Calu3 (cell line): ENCODE data around the gene TAF9B. TPM values are rescaled to one million over a fixed set of nuclear protein-coding genes. Genes with fewer than 3 reads are reported as not detected.

Experiments
- BruUV-seq: library from RNA; stranded (reverse); fragments of 400-500 nt; replicated peaks from 2 replicates; lab custom pipeline; 2021; lab: Mats Ljungman, UMichigan
- CTCF ChIA-PET: fragments of 300-600 bp; sonication (Branson Sonifier 250); formaldehyde crosslinking; loops from one replicate; lab custom pipeline; 2022; ENCODE audit warnings: antibody characterized with exemption; lab: Charles Lee
- DNase-seq: peaks from one replicate; pipeline ENCODE4 v3.0.0; 2022
- H3K27ac Mint-ChIP-seq: one replicate; pipeline ENCODE4 v1.8.0; 2022; ENCODE audit warnings: mixed read lengths; ENCODE audit not compliant: unreplicated experiment
- H3K27me3 Mint-ChIP-seq: one replicate; pipeline ENCODE4 v1.8.0; 2022; ENCODE audit warnings: mixed read lengths; ENCODE audit not compliant: unreplicated experiment
- H3K36me3 Mint-ChIP-seq: one replicate; pipeline ENCODE4 v1.8.0; 2022; ENCODE audit warnings: mild to moderate bottlenecking, moderate library complexity, mixed read lengths; ENCODE audit not compliant: insufficient read depth, unreplicated experiment
- H3K4me1 Mint-ChIP-seq: one replicate; pipeline ENCODE4 v1.8.0; 2022; ENCODE audit warnings: mild to moderate bottlenecking, low read depth, mixed read lengths; ENCODE audit not compliant: unreplicated experiment
- H3K4me3 Mint-ChIP-seq: one replicate; pipeline ENCODE4 v1.8.0; 2022; ENCODE audit warnings: mild to moderate bottlenecking, low read depth, moderate library complexity, mixed read lengths; ENCODE audit not compliant: unreplicated experiment
- H3K9me3 Mint-ChIP-seq: one replicate; pipeline ENCODE4 v1.8.0; 2022; ENCODE audit warnings: low read depth, mixed read lengths; ENCODE audit not compliant: unreplicated experiment
- intact Hi-C: fragments of 100-400 bp; cut with micrococcal nuclease; formaldehyde crosslinking; loops from one replicate; pipeline ENCODE4 v1.10.0; 2022; ENCODE audit not compliant: unreplicated experiment
- total RNA-seq: library from RNA; stranded (reverse); gene quantifications from 2 replicates; pipeline ENCODE4 v1.2.3, GENCODE V29; 2022
- TF ChIP-seq, protein P1 (sequence below): fragments of 200-600 bp; IDR thresholded peaks from one replicate; pipeline ENCODE4 v1.8.0; 2022; ENCODE audit warnings: antibody characterized with exemption; ENCODE audit not compliant: unreplicated experiment

TAF9B gene
- total RNA-seq, 1 experiment from 2014 or later, result 18.4 TPM

DNA sequence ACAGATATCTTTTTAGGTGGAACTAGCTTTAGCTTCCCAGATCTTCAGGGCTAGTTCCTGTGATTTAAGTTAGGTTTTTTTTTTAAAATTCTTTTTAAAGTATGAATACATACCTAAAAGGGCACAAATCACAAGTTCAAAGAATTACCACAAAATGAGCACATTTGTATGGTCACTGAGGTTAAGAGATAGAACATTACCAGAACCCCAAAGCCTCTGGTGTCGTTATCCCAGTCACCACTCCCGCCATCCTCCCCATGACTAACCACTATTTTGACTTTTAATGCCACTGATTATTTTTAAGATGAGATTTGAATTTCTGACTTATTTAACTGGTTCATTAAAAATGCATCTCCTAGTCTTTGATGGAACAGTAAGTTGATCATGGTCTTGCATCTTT is 30.0 kb downstream of the TAF9B start:
- intact Hi-C loops, result no loop called here
- Mint-ChIP-seq H3K4me1 (peaks cover 33% of the 10 kb centered on the region), H3K27ac (peak overlapping the region; percentile 71), H3K27me3 (no peaks in the 10 kb centered on the region), H3K9me3 (no peaks in the 10 kb centered on the region), H3K36me3 (peaks cover 62% of the 10 kb centered on the region), H3K4me3 (peak overlapping the region; percentile 47)
- TF ChIP-seq, protein P1, sequence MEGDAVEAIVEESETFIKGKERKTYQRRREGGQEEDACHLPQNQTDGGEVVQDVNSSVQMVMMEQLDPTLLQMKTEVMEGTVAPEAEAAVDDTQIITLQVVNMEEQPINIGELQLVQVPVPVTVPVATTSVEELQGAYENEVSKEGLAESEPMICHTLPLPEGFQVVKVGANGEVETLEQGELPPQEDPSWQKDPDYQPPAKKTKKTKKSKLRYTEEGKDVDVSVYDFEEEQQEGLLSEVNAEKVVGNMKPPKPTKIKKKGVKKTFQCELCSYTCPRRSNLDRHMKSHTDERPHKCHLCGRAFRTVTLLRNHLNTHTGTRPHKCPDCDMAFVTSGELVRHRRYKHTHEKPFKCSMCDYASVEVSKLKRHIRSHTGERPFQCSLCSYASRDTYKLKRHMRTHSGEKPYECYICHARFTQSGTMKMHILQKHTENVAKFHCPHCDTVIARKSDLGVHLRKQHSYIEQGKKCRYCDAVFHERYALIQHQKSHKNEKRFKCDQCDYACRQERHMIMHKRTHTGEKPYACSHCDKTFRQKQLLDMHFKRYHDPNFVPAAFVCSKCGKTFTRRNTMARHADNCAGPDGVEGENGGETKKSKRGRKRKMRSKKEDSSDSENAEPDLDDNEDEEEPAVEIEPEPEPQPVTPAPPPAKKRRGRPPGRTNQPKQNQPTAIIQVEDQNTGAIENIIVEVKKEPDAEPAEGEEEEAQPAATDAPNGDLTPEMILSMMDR, result no peak
- CTCF ChIA-PET, result no interaction called here
- no TSS peak for BruUV-seq
- no peak for DNase-seq

- Mint-ChIP-seq H3K36me3 (peaks cover 61% of the 10 kb centered on the region), H3K4me3 (peak overlapping the region; percentile 81), H3K4me1 (peaks cover 33% of the 10 kb centered on the region), H3K27ac (peak overlapping the region; percentile 70), H3K27me3 (no peaks in the 10 kb centered on the region), H3K9me3 (no peaks in the 10 kb centered on the region)
- TF ChIP-seq, protein P1, result no peak
- intact Hi-C loops, result no loop called here
- BruUV-seq, result no TSS peak
- CTCF ChIA-PET, result no interaction called here
- DNase-seq, result no peak
Measured at GRCh38 chrX:78106651-78106986, 32.8 kb downstream of the TAF9B start.

- CTCF ChIA-PET, result interaction anchor here (1.8 kb wide), 1 partner anchor 207 kb away, joined by 6 read pairs; the partner anchor contains the start of gene COX7B
- DNase-seq, result no peak
- Mint-ChIP-seq H3K4me3 (peak overlapping the region; percentile 81), H3K27me3 (no peaks in the 10 kb centered on the region), H3K36me3 (peaks cover 56% of the 10 kb centered on the region), H3K9me3 (no peaks in the 10 kb centered on the region), H3K4me1 (peaks cover 33% of the 10 kb centered on the region), H3K27ac (peak overlapping the region; percentile 73)
- TF ChIP-seq, protein P1, result no peak
- intact Hi-C loops, result no loop called here
- BruUV-seq, result no TSS peak
Measured at GRCh38 chrX:78105944-78106650, 33.4 kb downstream of the TAF9B start.

GRCh38 chrX:78104447-78105176 is 34.8 kb downstream of the TAF9B start:
- TF ChIP-seq, protein P1, result no peak
- Mint-ChIP-seq H3K36me3 (peaks cover 50% of the 10 kb centered on the region), H3K9me3 (no peaks in the 10 kb centered on the region), H3K27me3 (no peaks in the 10 kb centered on the region), H3K4me1 (peaks cover 30% of the 10 kb centered on the region), H3K4me3 (peak overlapping the region; percentile 81), H3K27ac (peak overlapping the region; percentile 73)
- BruUV-seq, result TSS peak; percentile 69
- CTCF ChIA-PET, result interaction anchor here (1.8 kb wide), 1 partner anchor 205 kb away, joined by 6 read pairs; the partner anchor contains the start of gene COX7B
- DNase-seq, result peak; percentile 33
- intact Hi-C loops, result no loop called here
